ENCODE results near the gene GLIS1. TPM values are rescaled to one million over a fixed set of nuclear protein-coding genes. Genes with fewer than 3 reads are reported as not detected.

The GLIS1 gene
- total RNA-seq, 1 experiment from 2014 or later: 0.28 TPM

GRCh38 chr1:53687426-53687825 lies 51.5 kb downstream of the GLIS1 start:
- WGBS (ENCODE audit: extremely low coverage, insufficient read length, low lambda C conversion rate): no CpG with 5 or more reads among the region's 14 CpGs
- H3K4me3 Mint-ChIP-seq: no peak overlapping the region
- H4K5ac ChIP-seq (ENCODE audit: insufficient read length, low read depth, low read length): no peak overlapping the region
- H3K27me3 Mint-ChIP-seq (ENCODE audit: low read depth): peaks cover 37% of the 10 kb centered on the region
- H3K56ac ChIP-seq (ENCODE audit: insufficient read length, low read depth, low read length): no peak overlapping the region
- H3K36me3 Mint-ChIP-seq (ENCODE audit: insufficient read depth in 1 of 3, low read depth in 3 of 3): no peaks in the 10 kb centered on the region
- H2BK120ac ChIP-seq (ENCODE audit: low read depth, low read length, poor library complexity, severe bottlenecking): no peak overlapping the region
- H2BK12ac ChIP-seq (ENCODE audit: insufficient read length, low read depth, low read length): no peak overlapping the region
- no peak overlapping the region for H3K23ac ChIP-seq (ENCODE audit: insufficient read length, low read depth, low read length)
- no peak for DNase-seq
- H3K18ac ChIP-seq (ENCODE audit: insufficient read length, low read depth, low read length): no peak overlapping the region
- H3K79me1 ChIP-seq (ENCODE audit: insufficient read depth, low read depth, low read length, poor library complexity, severe bottlenecking): no peaks in the 10 kb centered on the region
- no peak overlapping the region for H3K9ac ChIP-seq (ENCODE audit: extremely low read depth, insufficient read length, low read length)
- no peak for TF ChIP-seq CTCF (conservative IDR thresholded peaks at IDR 0.05)
- H3K4ac ChIP-seq (ENCODE audit: low read depth, low read length): no peak overlapping the region
- peaks cover 4% of the 10 kb centered on the region; the same call in 1 of the 2 replicates for H3K4me1 ChIP-seq (ENCODE audit: insufficient read depth, low read length)
- no peak overlapping the region for H4K8ac ChIP-seq (replicated peaks; ENCODE audit: insufficient read length, low read depth, low read length)
- no peaks in the 10 kb centered on the region for H3K9me3 ChIP-seq (ENCODE audit: control insufficient read depth, low read depth, low read length)
- no peak overlapping the region for H3K27ac ChIP-seq (ENCODE audit: insufficient read length, low read depth, low read length)
- no peaks in the 10 kb centered on the region for H3K23me2 ChIP-seq (ENCODE audit: insufficient read length, low read depth, low read length, poor library complexity, severe bottlenecking)
- no peak overlapping the region for H2BK5ac ChIP-seq (ENCODE audit: insufficient read length, low read length)
- H4K91ac ChIP-seq (ENCODE audit: insufficient read length, low read depth, low read length): no peak overlapping the region
- H3K9me3 Mint-ChIP-seq: no peaks in the 10 kb centered on the region
- no peak overlapping the region for H3T11ph ChIP-seq (ENCODE audit: low read length)
- H4K20me1 ChIP-seq (ENCODE audit: control insufficient read depth, insufficient read depth, insufficient read length): no peaks in the 10 kb centered on the region
- no peaks in the 10 kb centered on the region; the same call in 1 of the 2 replicates for H3K27me3 ChIP-seq (ENCODE audit: insufficient read depth, low read length)
- no peaks in the 10 kb centered on the region for H3K79me2 ChIP-seq (ENCODE audit: insufficient read depth, low read length)
- no peak overlapping the region for H2BK15ac ChIP-seq (ENCODE audit: low read depth, low read length)
- no peak overlapping the region for H3K4me2 ChIP-seq (ENCODE audit: insufficient read depth, insufficient read length, low read length)
- H2AK5ac ChIP-seq (ENCODE audit: insufficient read length, low read length): no peak overlapping the region
- no peak overlapping the region for H2BK20ac ChIP-seq (ENCODE audit: low read depth, low read length, poor library complexity, severe bottlenecking)
- H3K27ac Mint-ChIP-seq: no peak overlapping the region
- H2AFZ ChIP-seq (ENCODE audit: low read length): no peak overlapping the region
- peaks cover 19 to 34% of the 10 kb centered on the region in 2 experiments for H3K4me1 Mint-ChIP-seq
- no peak overlapping the region; the same call in 1 of the 2 replicates for H3K14ac ChIP-seq (ENCODE audit: insufficient read depth, low read length)
